ENCODE measurements around the gene CCNK. TPM values are rescaled to one million over a fixed set of nuclear protein-coding genes. Genes with fewer than 3 reads are reported as not detected.

The CCNK gene
- polyA plus RNA-seq, 2 of the 4 experiments (the other 2 are of a cell fraction) = 22.7 to 46.6 TPM

DNA sequence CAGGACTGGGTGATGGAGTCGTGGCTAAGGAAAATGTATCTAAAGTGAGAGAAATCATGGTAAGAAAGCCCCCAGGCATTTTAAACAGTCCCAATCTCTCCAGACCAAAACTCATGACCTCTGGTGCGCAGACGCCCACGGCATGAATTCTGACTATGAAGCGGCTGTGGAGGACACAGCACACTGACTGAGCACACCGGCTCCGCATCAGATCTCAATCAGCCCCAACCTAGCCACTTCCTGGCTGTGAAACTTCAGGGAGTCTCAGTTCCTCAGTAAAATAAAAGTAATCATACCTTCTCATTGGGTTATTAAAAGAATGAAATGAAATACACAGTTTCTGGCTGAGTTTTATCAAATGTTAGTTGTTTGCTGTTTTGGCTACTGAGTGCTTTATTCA, 39.3 kb upstream of the CCNK start:
- H3K4me3 ChIP-seq = no peak overlapping the region
- no peak for DNase-seq (ENCODE audit: low read depth in 1 of 2, low spot score in 1 of 2)
- CTCF ChIA-PET = interaction anchor here (0.7 to 1.0 kb wide), 2 partner anchors 38 to 444 kb away, joined by 3 read pairs; no protein-coding TSS in a partner anchor
- no peak for TF ChIP-seq RCOR1 (IDR thresholded peaks at IDR 0.05; ENCODE audit: low read depth, low read length)
- no peak for TF ChIP-seq HEYL (CRISPR knock-in tag; IDR thresholded peaks at IDR 0.05)
- no peak for TF ChIP-seq JUN (IDR thresholded peaks at IDR 0.05)
- TF ChIP-seq, protein P1, sequence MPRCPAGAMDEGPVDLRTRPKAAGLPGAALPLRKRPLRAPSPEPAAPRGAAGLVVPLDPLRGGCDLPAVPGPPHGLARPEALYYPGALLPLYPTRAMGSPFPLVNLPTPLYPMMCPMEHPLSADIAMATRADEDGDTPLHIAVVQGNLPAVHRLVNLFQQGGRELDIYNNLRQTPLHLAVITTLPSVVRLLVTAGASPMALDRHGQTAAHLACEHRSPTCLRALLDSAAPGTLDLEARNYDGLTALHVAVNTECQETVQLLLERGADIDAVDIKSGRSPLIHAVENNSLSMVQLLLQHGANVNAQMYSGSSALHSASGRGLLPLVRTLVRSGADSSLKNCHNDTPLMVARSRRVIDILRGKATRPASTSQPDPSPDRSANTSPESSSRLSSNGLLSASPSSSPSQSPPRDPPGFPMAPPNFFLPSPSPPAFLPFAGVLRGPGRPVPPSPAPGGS (IDR thresholded peaks at IDR 0.05) = no peak
- TF ChIP-seq NFE2L2 (conservative IDR thresholded peaks at IDR 0.05; ENCODE audit: low read length) = no peak
- TF ChIP-seq, protein P2, sequence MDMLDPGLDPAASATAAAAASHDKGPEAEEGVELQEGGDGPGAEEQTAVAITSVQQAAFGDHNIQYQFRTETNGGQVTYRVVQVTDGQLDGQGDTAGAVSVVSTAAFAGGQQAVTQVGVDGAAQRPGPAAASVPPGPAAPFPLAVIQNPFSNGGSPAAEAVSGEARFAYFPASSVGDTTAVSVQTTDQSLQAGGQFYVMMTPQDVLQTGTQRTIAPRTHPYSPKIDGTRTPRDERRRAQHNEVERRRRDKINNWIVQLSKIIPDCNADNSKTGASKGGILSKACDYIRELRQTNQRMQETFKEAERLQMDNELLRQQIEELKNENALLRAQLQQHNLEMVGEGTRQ (IDR thresholded peaks at IDR 0.05) = no peak
- TF ChIP-seq CHD2 (IDR thresholded peaks at IDR 0.05; ENCODE audit: low read length, partially characterized antibody) = no peak
- no peak for TF ChIP-seq KDM5A (IDR thresholded peaks at IDR 0.05)
- no peak for TF ChIP-seq RNF2 (IDR thresholded peaks at IDR 0.05; ENCODE audit: borderline replicate concordance, low read depth)
- TF ChIP-seq ZFP36 (IDR thresholded peaks at IDR 0.05; ENCODE audit: borderline replicate concordance, partially characterized antibody) = no peak
- TF ChIP-seq FOSL2 (IDR thresholded peaks at IDR 0.05) = no peak
- no peak for TF ChIP-seq FOSL2 (CRISPR knock-in tag; IDR thresholded peaks at IDR 0.05)
- no peak for TF ChIP-seq MYC (IDR thresholded peaks at IDR 0.05; ENCODE audit: borderline replicate concordance, low read length)
- TF ChIP-seq ZSCAN20 (CRISPR knock-in tag; IDR thresholded peaks at IDR 0.05) = no peak
- TF ChIP-seq HOXA7 (CRISPR knock-in tag; IDR thresholded peaks at IDR 0.05) = no peak
- no peak for TF ChIP-seq EP300 (IDR thresholded peaks at IDR 0.05)
- no peak for TF ChIP-seq NPAS2 (CRISPR knock-in tag; IDR thresholded peaks at IDR 0.05; ENCODE audit: borderline replicate concordance)
- no peak for TF ChIP-seq HOXB13 (CRISPR knock-in tag; IDR thresholded peaks at IDR 0.05; ENCODE audit: low read depth)
- WGBS (ENCODE audit: missing lambda C conversion rate) = 97% methylated on average over 7 of the region's 7 CpGs
- H3K4me1 ChIP-seq = no peaks in the 10 kb centered on the region
- H3K4me2 ChIP-seq = no peak overlapping the region
- ATAC-seq = no peak
- no peak for FAIRE-seq
- H3K27ac ChIP-seq = no peak overlapping the region
- POLR2A ChIA-PET = no interaction called here
- no peaks in the 10 kb centered on the region for H3K9me3 ChIP-seq

DNA sequence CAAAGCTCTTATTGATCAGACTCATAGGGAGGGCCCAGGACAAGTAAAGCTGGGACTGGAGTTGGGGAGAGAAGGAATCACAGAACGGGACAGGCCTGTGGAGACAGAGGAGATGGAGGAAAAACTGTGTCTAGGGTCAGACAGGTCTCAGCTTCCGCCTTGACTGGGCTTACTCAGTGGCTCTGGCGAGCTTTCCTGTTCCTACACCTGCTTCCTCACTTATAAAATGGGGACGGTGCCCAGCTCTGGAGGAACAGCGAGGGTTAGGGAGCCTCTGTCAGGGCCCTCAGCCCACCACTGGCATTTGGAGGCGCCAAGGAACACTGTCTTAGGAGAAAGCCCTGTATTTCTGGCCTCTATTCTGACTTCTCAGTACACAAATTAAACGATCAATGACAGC, 35.3 kb upstream of the CCNK start:
- no peak for TF ChIP-seq ZSCAN20 (CRISPR knock-in tag; IDR thresholded peaks at IDR 0.05)
- TF ChIP-seq, protein P3, sequence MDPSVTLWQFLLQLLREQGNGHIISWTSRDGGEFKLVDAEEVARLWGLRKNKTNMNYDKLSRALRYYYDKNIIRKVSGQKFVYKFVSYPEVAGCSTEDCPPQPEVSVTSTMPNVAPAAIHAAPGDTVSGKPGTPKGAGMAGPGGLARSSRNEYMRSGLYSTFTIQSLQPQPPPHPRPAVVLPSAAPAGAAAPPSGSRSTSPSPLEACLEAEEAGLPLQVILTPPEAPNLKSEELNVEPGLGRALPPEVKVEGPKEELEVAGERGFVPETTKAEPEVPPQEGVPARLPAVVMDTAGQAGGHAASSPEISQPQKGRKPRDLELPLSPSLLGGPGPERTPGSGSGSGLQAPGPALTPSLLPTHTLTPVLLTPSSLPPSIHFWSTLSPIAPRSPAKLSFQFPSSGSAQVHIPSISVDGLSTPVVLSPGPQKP (IDR thresholded peaks at IDR 0.05; ENCODE audit: low read depth, low read length) = no peak
- H3K27ac ChIP-seq = no peak overlapping the region
- H3K4me3 ChIP-seq = no peak overlapping the region
- no peak overlapping the region for H3K4me2 ChIP-seq
- ATAC-seq = no peak
- H3K9me3 ChIP-seq = no peaks in the 10 kb centered on the region
- H3K4me1 ChIP-seq = no peaks in the 10 kb centered on the region
- ChIA-PET POLR2A (no interaction called here), CTCF (interaction anchor here (0.9 kb wide), 1 partner anchor 11 kb away, joined by 3 read pairs; no protein-coding TSS in a partner anchor)
- 94% methylated on average over 7 of the region's 7 CpGs for WGBS (ENCODE audit: missing lambda C conversion rate)
- no peak for DNase-seq (ENCODE audit: low read depth in 1 of 2, low spot score in 1 of 2)
- FAIRE-seq = no peak

DNA sequence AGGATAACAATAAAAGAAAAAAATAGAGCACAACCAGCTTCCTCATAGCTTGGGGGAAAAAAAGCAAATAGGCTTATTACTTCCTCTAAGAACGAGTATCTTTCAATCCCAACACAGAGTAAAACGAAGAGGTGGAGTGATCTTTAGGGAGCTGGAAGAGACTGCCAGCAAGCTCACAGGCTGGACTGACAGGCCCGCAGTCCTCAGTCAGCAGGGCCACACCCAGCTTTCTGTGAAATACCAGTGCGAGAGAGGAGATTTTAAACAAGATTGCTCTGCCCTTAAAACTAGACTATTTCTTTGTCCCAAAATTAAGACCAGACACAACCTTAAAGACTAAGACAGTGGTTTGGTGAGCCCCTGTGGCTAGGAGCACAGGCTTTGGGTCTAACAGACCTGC, 33.5 kb upstream of the CCNK start:
- WGBS (ENCODE audit: missing lambda C conversion rate) = 81% methylated on average over 4 of the region's 4 CpGs
- DNase-seq (ENCODE audit: low read depth in 1 of 2, low spot score in 1 of 2) (no peak), FAIRE-seq (no peak), ATAC-seq (no peak)
- Histone ChIP-seq H3K27ac (no peak overlapping the region), H3K4me1 (no peaks in the 10 kb centered on the region), H3K4me2 (no peak overlapping the region), H3K9me3 (no peaks in the 10 kb centered on the region), H3K4me3 (no peak overlapping the region)
- CTCF ChIA-PET = interaction anchor here (1.1 to 1.8 kb wide), 2 partner anchors 28 to 128 kb away, joined by 3 to 4 read pairs; no protein-coding TSS in a partner anchor
- TF ChIP-seq FOSL2 (IDR thresholded peaks at IDR 0.05) (no peak), FOSL2 (CRISPR knock-in tag; IDR thresholded peaks at IDR 0.05) (no peak), MAFK (IDR thresholded peaks at IDR 0.05; ENCODE audit: partially characterized antibody) (no peak), EHMT2 (IDR thresholded peaks at IDR 0.05; ENCODE audit: low read depth) (no peak), KDM1A (IDR thresholded peaks at IDR 0.05; ENCODE audit: low read depth) (no peak), CEBPB (IDR thresholded peaks at IDR 0.05) (no peak), PHF8 (IDR thresholded peaks at IDR 0.05; ENCODE audit: borderline replicate concordance, low read depth) (no peak), MAZ (IDR thresholded peaks at IDR 0.05; ENCODE audit: borderline replicate concordance, low read depth, low read length) (no peak), JUN (IDR thresholded peaks at IDR 0.05) (no peak)
- TF ChIP-seq, protein P2 (IDR thresholded peaks at IDR 0.05) = no peak
- TF ChIP-seq, protein P1 (IDR thresholded peaks at IDR 0.05) = no peak
- TF ChIP-seq, protein P3 (IDR thresholded peaks at IDR 0.05; ENCODE audit: low read depth, low read length) = no peak
- TF ChIP-seq, protein P4, sequence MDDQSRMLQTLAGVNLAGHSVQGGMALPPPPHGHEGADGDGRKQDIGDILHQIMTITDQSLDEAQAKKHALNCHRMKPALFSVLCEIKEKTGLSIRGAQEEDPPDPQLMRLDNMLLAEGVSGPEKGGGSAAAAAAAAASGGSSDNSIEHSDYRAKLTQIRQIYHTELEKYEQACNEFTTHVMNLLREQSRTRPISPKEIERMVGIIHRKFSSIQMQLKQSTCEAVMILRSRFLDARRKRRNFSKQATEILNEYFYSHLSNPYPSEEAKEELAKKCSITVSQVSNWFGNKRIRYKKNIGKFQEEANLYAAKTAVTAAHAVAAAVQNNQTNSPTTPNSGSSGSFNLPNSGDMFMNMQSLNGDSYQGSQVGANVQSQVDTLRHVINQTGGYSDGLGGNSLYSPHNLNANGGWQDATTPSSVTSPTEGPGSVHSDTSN (IDR thresholded peaks at IDR 0.05) = no peak
- POLR2A ChIA-PET = no interaction called here
